Measurements from ENCODE around the gene FPR2.
"Not testable (repeated sequence)": the region's sequence is repeated elsewhere in the genome, so short reads cannot be mapped to it uniquely, and the experiment has no call there.

The FPR2 gene

DNA sequence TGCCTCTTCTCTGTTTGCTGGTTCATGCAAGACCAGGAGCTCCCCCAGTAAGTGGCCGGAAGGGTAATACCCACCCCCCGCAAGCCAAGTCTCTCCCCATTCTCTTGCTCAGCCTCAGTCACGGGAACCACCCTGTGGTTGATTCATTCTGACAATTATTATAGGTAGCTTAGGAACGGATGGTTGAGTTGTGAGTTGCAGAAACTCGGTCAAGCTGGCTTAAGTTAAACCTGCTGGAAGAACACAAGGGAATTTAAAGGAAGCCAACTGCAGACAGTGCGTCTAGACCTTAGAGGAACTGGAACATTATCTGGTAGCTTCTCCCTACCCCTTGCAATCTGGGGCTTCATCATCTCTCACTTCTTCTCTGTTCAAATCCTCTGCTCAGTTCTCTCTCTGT lies 18.2 kb upstream of the FPR2 start:
- DNase-seq, result no peak

DNA sequence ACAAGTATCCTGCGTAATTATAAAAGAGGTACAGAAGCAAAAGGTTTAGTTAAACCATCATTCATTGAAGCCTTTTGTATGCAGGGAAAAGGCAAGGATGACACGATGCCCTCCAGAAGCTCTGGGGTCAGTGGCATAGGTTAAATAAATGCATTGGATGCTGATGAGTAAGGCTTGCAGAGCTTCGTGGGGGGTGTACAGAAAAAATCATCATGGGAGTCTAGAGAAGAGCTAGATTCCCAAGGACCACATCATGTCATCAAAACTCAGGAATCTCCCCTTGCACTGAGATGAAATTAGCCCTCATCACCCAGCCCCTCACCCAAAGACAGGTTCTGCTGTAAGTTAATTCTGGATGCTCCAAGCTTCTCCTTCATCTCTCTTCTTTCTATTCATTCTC lies 17.6 kb upstream of the FPR2 start:
- no peak for DNase-seq

DNA sequence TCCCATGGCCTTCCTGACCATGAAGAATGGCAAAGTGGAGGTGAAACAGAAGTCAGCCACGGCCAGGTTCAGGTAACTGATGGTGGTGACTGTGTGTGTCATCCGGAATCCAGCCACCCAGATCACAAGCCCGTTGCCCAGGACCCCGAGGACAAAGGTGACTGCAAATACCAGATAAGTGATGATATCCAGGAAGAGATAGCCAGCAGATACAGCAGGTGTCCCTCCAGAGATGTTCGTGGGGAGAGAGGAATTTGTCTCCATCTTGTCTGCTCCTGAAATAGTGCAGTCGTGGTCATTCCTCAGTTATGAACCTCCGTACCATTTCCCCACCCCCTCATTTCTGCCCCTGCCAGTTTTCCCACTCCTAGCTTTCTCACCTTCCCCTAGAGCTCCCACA lies 14.2 kb upstream of the FPR2 start:
- DNase-seq, result no peak

DNA sequence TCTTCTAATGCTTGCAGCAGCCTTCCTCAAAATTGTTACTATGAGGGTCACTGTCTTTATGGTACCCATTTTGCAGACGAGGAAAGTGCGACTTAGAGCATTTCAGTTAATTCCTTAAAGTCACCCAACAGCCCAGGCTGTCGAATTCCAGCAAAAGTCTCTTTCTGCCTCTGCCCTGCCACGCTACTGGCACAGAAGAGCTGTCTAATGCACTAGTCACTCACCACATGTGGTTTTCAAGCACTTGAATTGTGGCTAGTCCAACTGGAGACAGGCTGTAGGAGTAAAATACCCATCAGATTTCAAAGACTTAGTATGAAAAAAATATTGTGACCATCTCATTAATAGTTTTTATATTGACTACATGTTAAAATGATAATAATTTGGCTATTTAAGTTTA lies 11.0 kb upstream of the FPR2 start:
- DNase-seq, result no peak

DNA sequence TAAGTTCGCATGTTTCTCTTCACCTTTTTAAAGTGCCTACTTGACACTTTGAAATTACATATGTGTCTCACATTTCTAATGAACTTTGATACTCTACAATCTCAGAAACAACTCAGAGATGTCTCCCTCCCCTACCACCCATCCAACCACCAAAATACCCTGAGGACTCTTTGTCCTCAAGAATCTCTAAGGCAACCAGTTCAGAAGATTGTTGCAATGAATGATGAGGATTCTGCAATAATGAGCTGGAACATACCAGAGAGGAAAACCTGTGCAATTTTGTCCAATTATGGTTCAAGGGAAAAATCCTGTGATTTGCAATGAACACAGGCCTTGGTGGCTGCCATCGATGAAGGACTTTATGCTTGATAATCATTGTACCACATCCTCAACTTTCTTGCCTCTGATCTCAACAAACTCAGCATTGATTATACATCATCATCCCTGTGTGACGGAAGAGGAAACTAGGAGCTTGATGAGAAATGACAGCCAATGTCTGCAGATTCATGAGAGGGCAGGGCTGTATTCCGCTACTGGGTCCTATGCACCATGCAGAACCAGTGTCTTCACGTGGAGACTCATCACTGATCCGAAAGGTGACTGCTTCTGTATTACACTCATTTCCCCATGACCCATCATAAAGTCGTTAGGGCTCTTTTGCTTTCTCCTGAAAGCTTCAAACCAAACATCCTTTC lies 10.4 kb upstream of the FPR2 start:
- no peak for DNase-seq

DNA sequence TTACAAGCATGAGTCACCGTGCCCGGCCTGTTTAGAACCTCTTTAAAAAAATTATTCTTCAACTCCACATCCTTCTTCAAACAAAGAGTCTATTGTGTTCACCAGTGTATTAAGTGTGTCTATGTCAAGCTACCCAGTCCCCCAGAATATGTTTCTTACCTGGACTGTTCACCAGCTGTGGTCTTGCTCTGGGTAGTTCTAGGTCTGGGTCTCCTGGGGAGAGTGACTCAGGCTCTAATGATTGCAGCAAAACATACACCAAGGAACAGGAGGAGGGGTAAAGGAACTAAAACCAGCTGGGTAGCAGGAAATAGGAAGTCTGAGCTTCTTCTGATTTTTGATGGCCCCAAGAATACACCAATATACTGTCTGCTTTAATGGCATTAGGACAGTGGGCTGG lies 9.3 kb upstream of the FPR2 start, which contains the start of gene FPR1:
TSS of gene FPR1 (minus strand) at position 224 of the 400 bp plus-strand sequence. CDS start 4,884 bp downstream, outside the sequence.
- no peak for DNase-seq

DNA sequence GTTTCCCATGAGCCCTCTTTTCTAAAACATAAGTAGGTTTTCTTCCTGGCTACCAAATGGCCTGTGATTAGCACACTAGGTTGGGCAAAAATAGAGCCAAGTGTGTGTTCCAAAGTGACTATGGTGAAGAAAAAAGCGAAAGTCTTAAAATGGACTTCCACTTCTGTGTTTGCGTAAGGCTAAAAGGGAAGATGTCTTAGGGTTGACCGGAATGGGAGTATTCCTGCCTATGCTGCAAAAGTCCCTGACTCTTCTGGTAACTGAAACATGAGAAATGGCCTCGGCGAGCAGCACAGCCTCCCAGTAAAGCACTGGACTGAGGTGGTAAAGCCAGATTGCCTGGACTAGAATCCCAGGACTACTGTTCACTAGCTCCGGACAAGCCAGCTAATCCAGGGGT lies 6.9 kb upstream of the FPR2 start:
- no peak for DNase-seq

DNA sequence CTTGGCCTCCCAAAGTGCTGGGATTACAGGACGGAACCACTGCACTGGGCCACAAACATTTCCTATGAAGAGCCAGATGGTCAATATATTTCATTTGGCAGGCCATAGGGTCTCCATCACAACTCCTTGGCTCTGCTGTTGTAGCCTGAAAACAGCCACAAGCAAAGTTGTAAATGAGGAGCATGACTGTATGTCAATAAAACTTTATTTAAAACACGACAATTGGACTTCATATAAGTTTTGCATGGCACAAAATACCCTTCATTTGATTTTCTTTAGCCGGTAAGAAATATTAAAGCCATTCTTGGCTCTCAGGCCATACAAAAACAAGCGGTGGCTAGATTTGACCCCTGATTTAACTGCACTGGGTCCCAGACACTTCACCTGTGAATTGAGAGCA lies 6.2 kb upstream of the FPR2 start:
- no peak for DNase-seq

DNA sequence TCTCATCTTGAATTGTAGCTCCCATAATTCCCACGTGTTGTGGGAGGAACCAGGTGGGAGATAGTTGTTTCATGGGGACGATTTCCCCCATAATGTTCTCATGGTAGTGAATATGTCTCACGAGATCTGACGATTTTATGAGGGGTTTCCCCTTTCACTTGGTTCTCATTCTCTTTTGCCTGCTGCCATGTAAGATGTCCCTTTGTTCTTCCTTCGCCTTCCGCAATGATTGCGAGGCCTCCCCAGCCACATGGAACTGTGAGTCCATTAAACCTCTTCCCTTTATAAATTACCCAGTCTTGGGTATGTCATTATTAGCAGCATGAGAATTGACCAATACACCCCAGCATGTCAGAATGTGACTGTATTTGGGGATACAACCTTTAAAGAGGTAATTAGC lies 5.4 kb upstream of the FPR2 start:
- no peak for DNase-seq

DNA sequence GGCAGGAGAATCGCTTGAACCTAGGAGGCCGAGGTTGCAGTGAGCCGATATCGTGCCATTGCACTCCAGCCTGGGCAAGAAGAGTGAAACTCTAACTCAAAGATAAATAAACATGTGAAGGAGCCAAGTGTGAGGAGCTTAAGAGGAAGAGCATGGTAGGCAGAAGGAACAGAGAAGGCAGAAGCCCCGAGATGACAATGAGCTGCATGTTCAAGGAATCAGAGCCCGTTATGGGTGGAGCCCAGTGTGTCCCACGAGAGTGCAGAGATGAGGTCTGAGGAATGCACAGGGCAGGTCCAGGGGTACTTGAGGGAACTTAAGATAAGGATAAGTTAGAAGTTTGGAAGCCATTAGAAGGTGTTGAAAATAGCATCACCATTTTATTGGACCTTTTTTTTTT lies 716 bp downstream of the FPR2 start:
- DNase-seq, result no peak

DNA sequence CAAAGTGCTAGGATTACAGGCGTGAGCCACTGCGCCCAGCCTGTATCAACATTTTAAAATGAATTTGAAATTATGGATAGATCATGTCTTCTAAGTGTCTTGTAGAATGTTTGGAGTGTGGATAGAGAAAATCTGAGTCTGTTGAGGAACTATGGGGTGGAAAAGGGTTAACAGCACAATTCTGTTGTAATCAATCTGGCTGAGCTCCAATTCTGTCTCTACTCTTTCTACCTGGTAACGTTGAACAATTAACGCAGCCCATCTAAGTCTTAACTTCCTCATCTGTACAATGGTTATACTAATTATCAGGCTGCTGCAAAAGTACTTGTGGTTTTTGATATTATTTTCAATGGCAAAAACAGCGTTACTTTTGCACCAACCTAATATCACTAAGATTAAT lies 4.1 kb downstream of the FPR2 start:
- no peak for DNase-seq

DNA sequence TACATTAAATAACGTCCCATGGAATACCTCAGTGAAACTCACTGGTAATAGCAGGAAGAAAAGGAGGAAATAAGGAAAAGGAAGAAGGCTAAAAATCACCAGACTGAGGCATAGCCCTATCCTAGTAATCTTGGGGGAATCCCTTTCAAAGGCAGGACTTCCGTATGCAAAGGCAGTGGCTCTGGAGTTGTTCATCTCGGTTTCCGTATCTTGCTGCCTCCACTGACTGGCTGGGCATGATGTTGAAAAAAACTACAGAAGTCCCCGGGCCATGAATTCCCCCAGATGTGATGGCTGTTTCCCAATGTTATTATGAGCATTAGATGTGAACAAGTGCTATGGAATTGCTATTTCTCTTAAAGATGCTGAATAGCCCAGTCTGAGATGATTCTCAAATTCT lies 5.5 kb downstream of the FPR2 start:
- no peak for DNase-seq

DNA sequence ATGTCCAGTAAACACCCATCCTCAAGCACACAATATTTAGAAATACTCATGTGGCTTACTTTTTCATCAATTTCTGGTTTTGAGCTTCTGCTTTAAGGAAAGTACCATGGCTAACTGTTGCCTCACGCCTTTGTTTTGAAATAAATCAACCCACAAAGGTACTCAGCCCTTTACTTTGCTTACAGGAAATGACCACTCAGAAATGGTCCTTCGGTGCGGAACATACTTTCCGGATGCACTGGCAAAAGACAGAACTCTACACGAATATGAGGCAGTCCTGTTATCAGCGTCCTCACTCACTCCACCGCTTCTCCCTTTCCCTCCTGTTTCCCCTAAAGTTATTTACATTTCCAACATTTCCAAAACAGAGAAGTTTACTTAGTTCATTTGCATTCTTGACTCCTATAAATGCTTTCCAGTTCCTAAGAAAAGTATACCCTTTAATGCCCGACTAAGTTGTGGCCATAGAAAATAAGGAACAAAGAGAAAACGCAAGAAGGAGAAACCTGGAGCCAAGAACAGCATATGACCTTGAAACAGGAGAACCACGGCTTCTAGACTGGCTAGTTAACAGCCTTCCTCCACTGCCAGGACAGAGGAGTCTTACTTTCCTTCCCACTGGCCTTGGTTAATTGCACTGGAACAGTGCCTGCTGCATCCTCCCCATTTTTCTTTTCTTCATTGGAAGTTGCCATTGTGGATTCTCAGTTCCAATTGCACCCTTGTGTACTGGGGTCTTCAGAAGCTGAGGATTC lies 10.6 kb downstream of the FPR2 start:
- DNase-seq, result no peak

DNA sequence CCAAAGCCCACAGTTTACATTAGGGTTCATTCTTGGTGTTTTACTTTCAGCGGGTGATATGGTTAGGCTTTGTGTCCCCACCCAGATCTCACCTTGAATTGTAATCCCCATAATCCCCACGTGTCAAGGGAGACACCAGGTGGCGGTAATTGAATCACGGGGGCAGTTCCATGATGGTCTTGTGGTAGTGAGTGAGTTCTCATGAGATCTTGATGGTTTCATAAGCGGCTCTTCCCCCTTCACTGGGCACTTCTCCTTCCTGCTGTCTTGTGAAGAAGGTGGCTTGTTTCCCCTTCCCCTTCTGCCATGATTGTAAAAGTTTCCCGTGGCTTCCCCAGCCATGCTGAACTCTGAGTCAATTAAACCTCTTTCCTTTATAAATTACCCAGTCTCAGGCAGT lies 12.0 kb downstream of the FPR2 start:
- no peak for DNase-seq

DNA sequence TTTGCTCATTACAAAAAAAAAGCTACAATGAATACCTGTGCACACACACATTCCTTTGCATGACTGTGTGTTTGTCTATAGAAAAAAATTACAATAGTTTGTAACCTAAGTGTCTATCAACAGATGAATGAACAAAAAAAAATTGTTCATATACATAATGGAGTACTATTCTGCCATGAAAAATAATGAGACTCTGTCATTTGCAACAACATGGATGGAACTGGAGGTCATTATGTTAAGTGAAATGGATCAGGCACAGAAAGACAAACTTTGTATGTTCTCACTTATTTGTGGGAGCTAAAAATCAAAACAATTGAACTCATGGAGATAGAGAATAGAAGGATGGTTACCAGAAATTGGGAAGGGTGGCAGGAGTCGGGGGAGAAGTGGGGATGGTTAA lies 15.6 kb downstream of the FPR2 start:
- DNase-seq, result not testable (repeated sequence)

DNA sequence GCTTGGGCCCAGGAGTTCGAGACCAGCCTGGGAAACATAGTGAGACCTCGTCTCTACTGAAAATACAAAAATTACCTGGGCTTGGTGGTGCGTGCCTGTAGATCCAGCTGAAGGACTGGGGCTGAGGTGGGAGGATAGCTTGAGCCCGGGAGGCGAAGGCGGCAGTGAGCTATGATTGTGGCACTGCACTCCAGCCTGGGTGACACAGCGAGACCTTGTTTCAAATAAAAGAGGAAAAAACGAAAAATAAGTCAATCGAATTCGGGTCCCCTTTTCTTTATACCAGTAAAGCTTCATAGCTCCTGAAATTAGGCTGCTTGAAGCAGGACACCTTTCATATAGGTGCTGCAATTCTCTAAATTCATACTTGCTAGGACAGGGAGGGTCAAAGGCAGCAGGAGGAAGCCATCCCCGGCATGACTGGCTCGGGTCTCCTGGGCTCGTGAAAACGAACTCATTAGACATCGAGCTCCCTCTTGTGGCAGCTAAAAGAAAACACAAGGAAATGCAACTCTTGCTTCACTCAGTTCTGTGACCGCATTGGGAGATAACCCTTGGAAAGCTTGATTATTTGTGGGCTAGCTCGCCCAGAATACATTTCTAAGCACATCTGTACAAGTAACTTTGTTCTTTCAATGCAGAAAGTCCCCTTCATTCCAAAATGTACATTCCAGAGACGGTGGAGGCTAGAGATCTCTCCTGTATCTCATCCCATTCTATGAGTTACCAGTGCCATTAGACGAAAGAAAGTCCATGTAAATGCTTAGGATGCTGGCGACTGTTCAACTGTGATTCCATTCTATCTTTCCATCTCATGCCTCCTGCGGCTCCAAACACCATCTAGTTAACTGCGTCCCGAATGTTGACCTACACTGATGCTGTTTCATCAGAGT lies 16.8 kb downstream of the FPR2 start:
- DNase-seq, result peak; percentile 44

DNA sequence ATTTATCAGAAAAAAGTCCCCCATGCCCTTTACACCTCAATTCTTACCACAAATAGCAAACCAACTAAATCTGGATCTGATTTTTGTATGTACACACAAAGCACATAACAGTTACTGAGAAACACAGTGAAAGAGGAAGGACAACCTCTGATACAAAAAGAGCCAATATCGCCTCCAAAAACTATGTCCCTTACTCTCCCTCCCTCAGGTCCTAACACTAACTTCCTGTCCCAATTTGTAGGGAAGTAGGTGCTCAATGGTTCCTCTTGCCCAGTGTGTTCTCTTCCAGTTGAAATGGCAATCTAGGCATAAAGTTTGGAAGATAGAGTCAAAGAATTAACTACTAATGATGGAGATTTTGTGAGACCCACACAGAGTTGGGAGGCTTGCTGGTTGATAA lies 18.2 kb downstream of the FPR2 start:
- no peak for DNase-seq

DNA sequence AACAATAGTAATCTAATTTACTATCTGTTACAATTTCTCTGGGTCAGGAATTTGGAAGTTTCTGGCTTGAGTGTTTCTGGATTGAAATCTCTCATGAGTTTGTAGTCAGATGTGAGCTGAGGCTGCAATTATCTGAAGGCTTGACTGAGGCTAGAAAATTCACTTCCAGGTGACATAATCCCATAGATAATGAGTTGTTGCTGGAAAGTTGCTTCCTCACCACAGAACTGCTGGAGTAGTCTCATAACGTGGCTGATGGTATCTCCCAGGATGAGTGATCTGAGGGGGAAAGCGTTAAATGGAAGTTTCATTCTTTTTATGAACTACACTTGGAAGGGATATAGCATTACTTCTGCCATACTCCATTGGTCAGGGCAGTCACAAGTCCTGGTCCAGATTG lies 18.7 kb downstream of the FPR2 start:
- DNase-seq, result no peak

DNA sequence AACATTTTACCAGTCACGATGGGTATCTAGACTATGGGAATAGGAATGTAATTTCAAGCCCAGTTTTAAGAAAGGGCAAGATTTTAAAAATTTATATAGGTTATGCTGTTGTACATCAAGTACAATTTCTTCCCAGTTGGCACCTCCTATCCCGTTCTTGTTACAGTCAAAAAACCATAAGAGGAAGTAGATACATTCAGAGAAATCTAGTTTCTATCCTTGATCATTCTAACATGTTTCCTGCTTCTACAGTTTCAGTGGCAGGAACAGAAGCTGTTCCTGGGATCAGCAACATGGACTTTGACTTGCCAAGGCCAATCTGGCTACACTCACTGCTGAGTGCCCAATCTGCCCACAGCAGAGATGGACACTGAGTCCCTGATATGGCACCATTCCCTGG lies 19.3 kb downstream of the FPR2 start:
- DNase-seq, result no peak

DNA sequence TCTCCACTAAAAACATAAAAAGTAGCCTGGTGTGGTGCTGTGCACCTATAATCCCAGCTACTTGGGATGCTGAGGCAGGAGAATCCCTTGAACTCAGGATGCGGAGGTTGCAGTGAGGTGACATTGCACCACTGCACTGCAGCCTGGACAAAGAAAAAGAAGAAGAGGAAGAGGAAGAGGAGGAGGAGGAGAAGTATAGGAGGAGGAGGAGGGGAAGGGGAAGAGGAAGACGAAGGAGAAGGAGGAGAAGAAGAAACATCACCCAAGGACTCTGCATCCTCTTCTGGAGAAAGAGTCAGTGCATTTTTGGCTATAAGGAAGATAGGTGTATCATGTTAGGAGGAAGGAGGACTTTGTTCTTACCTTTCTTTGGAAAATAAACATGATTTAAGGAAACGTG lies 21.0 kb downstream of the FPR2 start:
- no peak for DNase-seq

DNA sequence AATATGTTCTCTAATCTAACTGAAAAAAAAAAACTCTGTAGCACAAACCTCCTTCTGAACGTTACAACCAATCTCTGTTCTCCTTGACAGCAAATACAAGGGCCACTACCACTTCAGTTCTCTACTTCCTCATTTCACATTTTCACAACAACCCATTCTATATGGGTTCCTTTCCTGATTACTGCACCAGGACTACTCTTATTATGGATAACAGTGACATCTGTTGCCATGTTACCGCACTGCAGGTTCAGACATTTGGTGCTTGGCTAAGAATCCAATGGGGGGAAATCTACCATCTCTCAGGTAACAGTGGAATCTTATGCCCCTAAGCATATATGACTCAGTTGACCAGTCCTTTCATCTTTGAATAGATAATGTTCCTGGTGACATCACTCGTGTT lies 22.4 kb downstream of the FPR2 start:
- DNase-seq, result no peak

DNA sequence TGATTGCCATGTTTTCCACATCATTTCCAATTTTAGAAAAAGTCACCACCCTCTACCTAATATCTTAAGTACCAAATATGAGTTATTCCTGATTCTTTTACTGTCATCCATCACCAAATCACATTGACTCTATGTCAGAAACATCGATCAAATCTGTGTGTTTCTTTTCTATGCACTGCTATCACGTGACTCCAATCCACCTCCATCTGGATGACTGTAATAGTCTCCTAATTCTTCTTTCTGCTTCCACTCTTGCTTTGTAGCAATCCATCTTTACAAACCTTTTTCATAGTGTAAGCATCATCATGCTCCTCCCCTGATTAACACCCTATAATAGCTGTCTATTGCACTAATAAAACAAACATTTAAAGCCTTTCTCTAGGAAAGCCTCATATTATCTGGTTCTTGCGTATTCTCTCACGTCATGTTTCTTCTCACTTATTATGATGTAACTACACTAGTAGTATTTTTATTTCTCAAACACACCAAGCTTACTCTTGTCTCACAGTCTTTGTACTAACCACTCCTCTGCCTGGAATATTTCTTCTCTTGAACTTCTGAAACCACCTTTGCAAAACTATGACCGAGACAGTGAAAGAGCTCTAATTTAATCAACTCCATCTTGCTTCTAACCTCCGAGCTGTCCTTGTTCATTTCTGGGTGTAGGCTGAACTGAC lies 23.3 kb downstream of the FPR2 start:
- no peak for DNase-seq

All from amniotic stem cell (primary cell).